ENCODE results near the gene TNFRSF18.

Gene TNFRSF18

GRCh38 chr1:1162597-1163537 is 43.5 kb downstream of the TNFRSF18 start:
- DNase-seq: no peak

DNA sequence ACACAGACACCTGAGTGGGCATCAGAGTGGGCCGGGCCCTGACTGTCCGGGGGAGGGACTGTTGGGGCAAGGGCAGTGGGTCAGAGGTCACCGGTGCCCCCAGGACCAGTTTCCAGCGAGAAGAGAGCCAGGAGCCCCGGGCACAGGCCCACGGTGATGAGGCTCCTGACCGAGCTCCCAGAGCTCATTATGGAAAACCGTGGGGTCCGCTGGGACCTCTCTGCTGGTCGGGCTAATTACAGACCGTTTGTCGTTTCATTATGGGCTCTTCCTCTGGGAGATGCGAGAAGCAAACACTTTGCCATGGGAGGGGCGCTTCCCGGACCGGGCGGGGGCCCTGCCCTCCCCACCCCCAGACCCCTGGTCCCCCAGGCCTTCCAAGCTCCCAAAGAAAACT is 44.7 kb downstream of the TNFRSF18 start:
- DNase-seq: no peak

GRCh38 chr1:1161078-1161682 is 45.2 kb downstream of the TNFRSF18 start:
- DNase-seq: no peak

GRCh38 chr1:1160281-1160930 is 46.0 kb downstream of the TNFRSF18 start:
- DNase-seq: no peak

- peak; percentile 8 for DNase-seq
These were observed 48.3 kb downstream of the TNFRSF18 start for GRCh38 chr1:1157914-1158710.

- peak; percentile 94 for DNase-seq
These were observed 48.9 kb downstream of the TNFRSF18 start for GRCh38 chr1:1157426-1157913.

- DNase-seq: no peak
These were observed 49.4 kb downstream of the TNFRSF18 start for GRCh38 chr1:1157033-1157365.

DNA sequence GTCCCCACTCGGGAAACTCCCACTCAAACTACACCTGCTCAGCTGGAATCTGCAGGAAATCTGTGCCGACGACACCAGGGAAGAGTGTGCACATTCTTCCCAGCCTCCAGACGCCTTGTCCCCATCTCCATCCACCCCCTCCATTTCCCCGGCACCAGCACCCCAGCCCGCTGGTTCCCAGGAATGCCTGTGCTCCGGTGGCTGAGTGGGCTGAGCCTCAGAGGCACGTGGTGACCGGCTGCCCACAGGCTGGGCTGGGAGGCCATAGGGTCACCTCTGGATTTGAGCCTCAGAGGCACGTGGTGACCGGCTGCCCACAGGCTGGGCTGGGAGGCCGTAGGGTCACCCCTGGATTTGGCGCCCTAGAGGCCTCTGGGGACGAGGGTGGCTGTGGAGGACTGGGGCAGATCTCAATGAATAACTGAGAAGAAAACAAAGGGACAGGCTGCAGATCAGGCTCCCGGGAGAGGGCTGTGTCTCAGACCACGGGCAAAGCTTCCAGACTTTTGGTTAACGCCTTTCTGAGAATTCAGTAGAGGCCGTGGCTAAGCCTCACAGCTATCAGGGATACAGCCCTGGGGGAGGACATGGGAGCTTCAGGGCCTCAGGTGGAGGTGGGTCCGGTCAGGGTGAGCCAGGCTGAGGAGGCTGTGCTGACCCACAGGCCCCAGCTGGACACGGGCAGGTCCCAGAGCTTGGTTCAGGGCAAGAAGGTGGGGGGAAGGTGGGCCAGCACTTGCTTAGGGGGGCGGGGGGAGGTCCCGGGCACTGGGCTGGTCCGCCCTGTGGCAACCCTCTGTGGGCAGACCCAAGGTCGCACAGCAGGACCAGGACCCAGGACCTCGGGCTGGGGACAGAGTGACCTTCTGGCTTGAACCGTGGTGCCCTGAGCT is 50.0 kb downstream of the TNFRSF18 start:
- DNase-seq: no peak

DNA sequence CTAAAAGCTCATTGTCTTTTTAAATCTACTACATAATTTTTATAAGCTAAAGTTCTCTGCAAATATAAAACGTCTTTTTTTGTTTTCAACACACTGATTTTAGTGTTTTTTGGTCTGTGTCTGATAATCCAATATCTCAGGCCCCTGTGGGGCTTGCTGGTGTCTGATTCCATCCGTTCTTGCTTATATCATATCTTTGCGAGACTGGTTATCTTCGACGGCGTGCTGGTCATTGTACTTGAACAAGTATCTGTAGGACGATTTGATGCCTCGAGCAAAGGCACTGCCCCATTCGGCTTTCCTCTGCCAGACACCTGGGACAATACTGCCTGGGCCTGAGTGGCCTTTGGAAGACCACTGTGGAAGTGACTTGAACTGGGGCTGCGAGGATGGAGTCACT is 51.1 kb downstream of the TNFRSF18 start:
- no peak for DNase-seq

DNA sequence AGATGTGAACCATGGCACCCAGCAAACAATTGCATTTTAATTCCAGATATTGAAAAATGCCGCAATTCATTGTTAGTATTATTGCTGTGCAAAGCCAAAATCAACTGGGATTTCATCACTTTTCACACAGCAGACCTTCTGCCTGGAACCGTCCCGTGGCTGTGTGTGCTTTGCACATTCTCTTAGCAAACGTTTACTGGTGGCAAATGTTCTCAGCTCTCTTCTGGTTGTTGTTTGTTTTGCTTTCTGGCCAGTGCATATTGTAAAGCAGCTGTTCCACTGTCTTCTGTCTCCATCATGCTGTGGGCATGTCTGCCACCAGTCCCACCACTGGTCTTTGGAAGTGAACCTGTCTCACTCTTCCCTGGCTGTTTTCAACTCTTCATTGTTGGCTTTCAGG is 52.5 kb downstream of the TNFRSF18 start:
- DNase-seq: no peak

Data from HCEC 1CT (cell line).